K562 (cell line): ENCODE results near the gene RETN.

ENCODE experiments used
- CBX3 ChIP-seq, 2 experiments: IDR thresholded peaks; 1 replicate in 1 of 2; 2 replicates in 1 of 2; pipeline ENCODE4 v1.6.1; 2012; ENCODE audit warnings: inconsistent platforms in 2 of 2, low read length in 2 of 2, borderline replicate concordance in 1 of 2, control low read depth in 1 of 2
- CHD4 ChIP-seq: fragments of 200-600 bp; sonication (generic); IDR thresholded peaks from 3 replicates; pipeline ENCODE4 v1.6.1; 2012; ENCODE audit warnings: low read depth, mild to moderate bottlenecking, mixed read lengths, low read length, inconsistent platforms; ENCODE audit not compliant: insufficient read depth, insufficient replicate concordance, poor library complexity, severe bottlenecking
- JUN ChIP-seq, 2 experiments: sonication (generic) in 1 of 2; formaldehyde crosslinking in 1 of 2; IDR thresholded peaks; 2 replicates each; pipeline versions ENCODE4 v1.6.1 to v1.8.0; 2012 to 2022; ENCODE audit warnings: borderline replicate concordance in 2 of 2, mild to moderate bottlenecking in 2 of 2, improper control_type of control experiment in 1 of 2, low read depth in 1 of 2, low read length in 1 of 2, missing genetic modification reagents in 1 of 2
- MAFG ChIP-seq: fragments of 450-650 bp; conservative IDR thresholded peaks from 2 replicates; pipeline ENCODE4 v1.6.1; 2016; ENCODE audit warnings: missing genetic modification characterization, missing compliant biosample characterization
- MLX ChIP-seq, 2 experiments: fragments of 450-650 bp in 1 of 2; sonication (generic) in 1 of 2; formaldehyde crosslinking; conservative IDR thresholded peaks; 2 replicates each; pipeline versions ENCODE4 v1.4.0 to v1.8.1; 2020 to 2022; ENCODE audit warnings: mild to moderate bottlenecking in 1 of 2, missing genetic modification reagents in 1 of 2
- POLR2A ChIP-seq: fragments of 450-650 bp; conservative IDR thresholded peaks from 2 replicates; pipeline ENCODE4 v1.6.1; 2016
- THRA ChIP-seq: fragments of 450-650 bp; IDR thresholded peaks from 2 replicates; pipeline ENCODE4 v1.6.1; 2017; ENCODE audit warnings: mild to moderate bottlenecking, moderate library complexity
- TRIM28 ChIP-seq: fragments of 450-650 bp; IDR thresholded peaks from 2 replicates; pipeline ENCODE4 v1.6.1; 2017
- ZBTB7A ChIP-seq: IDR thresholded peaks from 2 replicates; pipeline ENCODE4 v1.6.1; 2011; ENCODE audit warnings: low read depth, mild to moderate bottlenecking, low read length, moderate library complexity, borderline replicate concordance; ENCODE audit not compliant: control insufficient read depth
- TF ChIP-seq, protein P1 (sequence below): fragments of 250-450 bp; sonication (Bioruptor Pico); IDR thresholded peaks from 2 replicates; pipeline ENCODE4 v1.5.0; 2022; ENCODE audit warnings: mild to moderate bottlenecking
- TF ChIP-seq, protein P2 (sequence below), 3 experiments: IDR thresholded peaks in 2 of 3; conservative IDR thresholded peaks in 1 of 3; 2 replicates each; pipeline ENCODE4 v1.5.1; 2011 to 2012; ENCODE audit warnings: low read length in 3 of 3, mild to moderate bottlenecking in 3 of 3, control low read depth in 2 of 3, improper control_type of control experiment in 1 of 3, inconsistent platforms in 1 of 3, low read depth in 1 of 3, mixed read lengths in 1 of 3, moderate library complexity in 1 of 3; ENCODE audit not compliant: insufficient read depth in 2 of 3
- TF ChIP-seq, protein P3 (sequence below): sonication (generic); formaldehyde crosslinking; IDR thresholded peaks from 2 replicates; pipeline ENCODE4 v1.8.0; 2022; ENCODE audit warnings: mild to moderate bottlenecking, low read depth, missing genetic modification reagents

- no peak for TF ChIP-seq JUN (IDR thresholded peaks at IDR 0.05; ENCODE audit: borderline replicate concordance, low read depth, low read length)
- no peak for TF ChIP-seq JUN (CRISPR knock-in tag; IDR thresholded peaks at IDR 0.05; ENCODE audit: borderline replicate concordance)
- TF ChIP-seq, protein P1, sequence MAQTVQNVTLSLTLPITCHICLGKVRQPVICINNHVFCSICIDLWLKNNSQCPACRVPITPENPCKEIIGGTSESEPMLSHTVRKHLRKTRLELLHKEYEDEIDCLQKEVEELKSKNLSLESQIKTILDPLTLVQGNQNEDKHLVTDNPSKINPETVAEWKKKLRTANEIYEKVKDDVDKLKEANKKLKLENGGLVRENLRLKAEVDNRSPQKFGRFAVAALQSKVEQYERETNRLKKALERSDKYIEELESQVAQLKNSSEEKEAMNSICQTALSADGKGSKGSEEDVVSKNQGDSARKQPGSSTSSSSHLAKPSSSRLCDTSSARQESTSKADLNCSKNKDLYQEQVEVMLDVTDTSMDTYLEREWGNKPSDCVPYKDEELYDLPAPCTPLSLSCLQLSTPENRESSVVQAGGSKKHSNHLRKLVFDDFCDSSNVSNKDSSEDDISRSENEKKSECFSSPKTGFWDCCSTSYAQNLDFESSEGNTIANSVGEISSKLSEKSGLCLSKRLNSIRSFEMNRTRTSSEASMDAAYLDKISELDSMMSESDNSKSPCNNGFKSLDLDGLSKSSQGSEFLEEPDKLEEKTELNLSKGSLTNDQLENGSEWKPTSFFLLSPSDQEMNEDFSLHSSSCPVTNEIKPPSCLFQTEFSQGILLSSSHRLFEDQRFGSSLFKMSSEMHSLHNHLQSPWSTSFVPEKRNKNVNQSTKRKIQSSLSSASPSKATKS (CRISPR knock-in tag) = no peak
- no peak for TF ChIP-seq POLR2A
- TF ChIP-seq THRA = no peak
- TF ChIP-seq, protein P2, sequence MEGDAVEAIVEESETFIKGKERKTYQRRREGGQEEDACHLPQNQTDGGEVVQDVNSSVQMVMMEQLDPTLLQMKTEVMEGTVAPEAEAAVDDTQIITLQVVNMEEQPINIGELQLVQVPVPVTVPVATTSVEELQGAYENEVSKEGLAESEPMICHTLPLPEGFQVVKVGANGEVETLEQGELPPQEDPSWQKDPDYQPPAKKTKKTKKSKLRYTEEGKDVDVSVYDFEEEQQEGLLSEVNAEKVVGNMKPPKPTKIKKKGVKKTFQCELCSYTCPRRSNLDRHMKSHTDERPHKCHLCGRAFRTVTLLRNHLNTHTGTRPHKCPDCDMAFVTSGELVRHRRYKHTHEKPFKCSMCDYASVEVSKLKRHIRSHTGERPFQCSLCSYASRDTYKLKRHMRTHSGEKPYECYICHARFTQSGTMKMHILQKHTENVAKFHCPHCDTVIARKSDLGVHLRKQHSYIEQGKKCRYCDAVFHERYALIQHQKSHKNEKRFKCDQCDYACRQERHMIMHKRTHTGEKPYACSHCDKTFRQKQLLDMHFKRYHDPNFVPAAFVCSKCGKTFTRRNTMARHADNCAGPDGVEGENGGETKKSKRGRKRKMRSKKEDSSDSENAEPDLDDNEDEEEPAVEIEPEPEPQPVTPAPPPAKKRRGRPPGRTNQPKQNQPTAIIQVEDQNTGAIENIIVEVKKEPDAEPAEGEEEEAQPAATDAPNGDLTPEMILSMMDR (IDR thresholded peaks at IDR 0.05 in 2 of 3, conservative IDR thresholded peaks at IDR 0.05 in 1 of 3; ENCODE audit: insufficient read depth in 2 of 3, low read depth in 1 of 3, low read length in 3 of 3) = no peak
- no peak for TF ChIP-seq ZBTB7A
- TF ChIP-seq MLX (CRISPR knock-in tag; conservative IDR thresholded peaks at IDR 0.05) = no peak
- TF ChIP-seq MAFG = no peak
- TF ChIP-seq CBX3 (IDR thresholded peaks at IDR 0.05; ENCODE audit: borderline replicate concordance in 1 of 2, low read length in 2 of 2) = no peak
- TF ChIP-seq, protein P3, sequence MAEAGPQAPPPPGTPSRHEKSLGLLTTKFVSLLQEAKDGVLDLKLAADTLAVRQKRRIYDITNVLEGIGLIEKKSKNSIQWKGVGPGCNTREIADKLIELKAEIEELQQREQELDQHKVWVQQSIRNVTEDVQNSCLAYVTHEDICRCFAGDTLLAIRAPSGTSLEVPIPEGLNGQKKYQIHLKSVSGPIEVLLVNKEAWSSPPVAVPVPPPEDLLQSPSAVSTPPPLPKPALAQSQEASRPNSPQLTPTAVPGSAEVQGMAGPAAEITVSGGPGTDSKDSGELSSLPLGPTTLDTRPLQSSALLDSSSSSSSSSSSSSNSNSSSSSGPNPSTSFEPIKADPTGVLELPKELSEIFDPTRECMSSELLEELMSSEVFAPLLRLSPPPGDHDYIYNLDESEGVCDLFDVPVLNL (CRISPR knock-in tag) = no peak
- no peak for TF ChIP-seq CHD4
- TF ChIP-seq TRIM28 = no peak
Observed at GRCh38 chr19:7710616-7711015, 41.8 kb downstream of the RETN start.
